ENCODE results near the gene CTSO.

CTSO gene

GRCh38 chr4:155924637-155925036, 29.0 kb downstream of the CTSO start:
- H3K4me3 ChIP-seq (ENCODE audit: insufficient read depth, low read length, poor library complexity, severe bottlenecking), result no peak overlapping the region
- no peaks in the 10 kb centered on the region for H3F3A ChIP-seq (ENCODE audit: insufficient read depth)
- no peak overlapping the region for H3K4me2 ChIP-seq (ENCODE audit: low read depth, low read length, poor library complexity, severe bottlenecking)
- no peaks in the 10 kb centered on the region for H3K9me3 ChIP-seq (ENCODE audit: insufficient read depth, low read length)
- no peaks in the 10 kb centered on the region for H3K9me2 ChIP-seq (replicated peaks; ENCODE audit: insufficient read depth, low read length)
- no peak overlapping the region for H3K27ac ChIP-seq (ENCODE audit: low read depth, low read length)
- H4K20me1 ChIP-seq (ENCODE audit: low read depth, low read length), result no peaks in the 10 kb centered on the region
- TF ChIP-seq EZH2phosphoT487 (conservative IDR thresholded peaks at IDR 0.05; ENCODE audit: low read length), result no peak
- TF ChIP-seq CTCF (IDR thresholded peaks at IDR 0.05; ENCODE audit: insufficient read depth, low read length, poor library complexity, severe bottlenecking), result no peak
- H3K9ac ChIP-seq (ENCODE audit: low read length), result no peak overlapping the region
- no peaks in the 10 kb centered on the region for H3K27me3 ChIP-seq (ENCODE audit: low read length)
- no peaks in the 10 kb centered on the region for H3K79me2 ChIP-seq (ENCODE audit: insufficient read depth, low read length)
- H2AFZ ChIP-seq (ENCODE audit: low read depth, low read length, severe bottlenecking), result no peak overlapping the region
- H3K36me3 ChIP-seq (ENCODE audit: low read length), result no peaks in the 10 kb centered on the region

DNA sequence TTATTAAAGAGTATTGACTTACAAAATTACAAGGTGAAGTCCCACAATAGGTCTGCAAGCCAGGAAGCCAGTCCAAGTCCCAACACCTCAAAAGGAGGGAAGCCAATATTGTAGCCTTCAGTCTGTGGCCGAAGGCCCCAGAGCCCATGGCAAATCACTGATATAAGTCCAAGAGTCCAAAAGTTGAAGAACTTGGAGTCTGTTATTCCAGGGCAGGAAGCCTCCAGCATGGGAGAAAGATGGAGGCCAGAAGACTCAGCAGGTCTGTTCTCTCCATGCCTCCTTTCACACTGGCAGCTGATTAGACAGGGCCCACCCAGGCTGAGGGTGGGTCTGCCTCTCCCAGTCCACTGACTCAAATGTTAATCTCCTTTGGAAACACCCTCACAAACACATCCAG, 32.1 kb downstream of the CTSO start:
- no peak overlapping the region for H2AFZ ChIP-seq (ENCODE audit: low read depth, low read length, severe bottlenecking)
- no peaks in the 10 kb centered on the region for H4K20me1 ChIP-seq (ENCODE audit: low read depth, low read length)
- no peaks in the 10 kb centered on the region for H3F3A ChIP-seq (ENCODE audit: insufficient read depth)
- no peak overlapping the region for H3K4me3 ChIP-seq (ENCODE audit: insufficient read depth, low read length, poor library complexity, severe bottlenecking)
- no peak overlapping the region for H3K27ac ChIP-seq (ENCODE audit: low read depth, low read length)
- H3K9me2 ChIP-seq (replicated peaks; ENCODE audit: insufficient read depth, low read length), result no peaks in the 10 kb centered on the region
- no peak overlapping the region for H3K4me2 ChIP-seq (ENCODE audit: low read depth, low read length, poor library complexity, severe bottlenecking)
- H3K9ac ChIP-seq (ENCODE audit: low read length), result no peak overlapping the region
- no peaks in the 10 kb centered on the region for H3K79me2 ChIP-seq (ENCODE audit: insufficient read depth, low read length)
- no peaks in the 10 kb centered on the region for H3K27me3 ChIP-seq (ENCODE audit: low read length)
- no peak for TF ChIP-seq EZH2phosphoT487 (conservative IDR thresholded peaks at IDR 0.05; ENCODE audit: low read length)
- no peak for TF ChIP-seq CTCF (IDR thresholded peaks at IDR 0.05; ENCODE audit: insufficient read depth, low read length, poor library complexity, severe bottlenecking)
- no peaks in the 10 kb centered on the region for H3K36me3 ChIP-seq (ENCODE audit: low read length)
- no peaks in the 10 kb centered on the region for H3K9me3 ChIP-seq (ENCODE audit: insufficient read depth, low read length)

GRCh38 chr4:155914782-155915181, 38.9 kb downstream of the CTSO start:
- no peak overlapping the region for H3K27ac ChIP-seq (ENCODE audit: low read depth, low read length)

More at GRCh38 chr4:155914782-155915181, 38.9 kb downstream of the CTSO start:
- TF ChIP-seq CTCF (IDR thresholded peaks at IDR 0.05; ENCODE audit: insufficient read depth, low read length, poor library complexity, severe bottlenecking) (no peak), EZH2phosphoT487 (conservative IDR thresholded peaks at IDR 0.05; ENCODE audit: low read length) (no peak)
- H3K9me3 ChIP-seq (ENCODE audit: insufficient read depth, low read length), result no peaks in the 10 kb centered on the region
- no peaks in the 10 kb centered on the region for H3K9me2 ChIP-seq (replicated peaks; ENCODE audit: insufficient read depth, low read length)
- no peaks in the 10 kb centered on the region for H4K20me1 ChIP-seq (ENCODE audit: low read depth, low read length)
- no peaks in the 10 kb centered on the region for H3K27me3 ChIP-seq (ENCODE audit: low read length)
- no peak overlapping the region for H3K4me2 ChIP-seq (ENCODE audit: low read depth, low read length, poor library complexity, severe bottlenecking)
- no peaks in the 10 kb centered on the region for H3K79me2 ChIP-seq (ENCODE audit: insufficient read depth, low read length)
- H3K4me3 ChIP-seq (ENCODE audit: insufficient read depth, low read length, poor library complexity, severe bottlenecking), result no peak overlapping the region
- no peaks in the 10 kb centered on the region for H3F3A ChIP-seq (ENCODE audit: insufficient read depth)
- H2AFZ ChIP-seq (ENCODE audit: low read depth, low read length, severe bottlenecking), result no peak overlapping the region
- no peak overlapping the region for H3K9ac ChIP-seq (ENCODE audit: low read length)
- no peaks in the 10 kb centered on the region for H3K36me3 ChIP-seq (ENCODE audit: low read length)
